GM10266 (cell line): ENCODE data around the gene DUSP7.

ENCODE experiments used
- DNase-seq: peaks from one replicate; pipeline ENCODE4 v3.0.0; 2012; ENCODE audit errors: extremely low spot score
- TF ChIP-seq, protein P1 (sequence below): IDR thresholded peaks from 2 replicates; pipeline ENCODE4 v1.5.1; 2012; ENCODE audit warnings: mild to moderate bottlenecking, low read depth; ENCODE audit not compliant: control insufficient read depth, insufficient read depth; ENCODE audit errors: missing control alignments

The DUSP7 gene

DNA sequence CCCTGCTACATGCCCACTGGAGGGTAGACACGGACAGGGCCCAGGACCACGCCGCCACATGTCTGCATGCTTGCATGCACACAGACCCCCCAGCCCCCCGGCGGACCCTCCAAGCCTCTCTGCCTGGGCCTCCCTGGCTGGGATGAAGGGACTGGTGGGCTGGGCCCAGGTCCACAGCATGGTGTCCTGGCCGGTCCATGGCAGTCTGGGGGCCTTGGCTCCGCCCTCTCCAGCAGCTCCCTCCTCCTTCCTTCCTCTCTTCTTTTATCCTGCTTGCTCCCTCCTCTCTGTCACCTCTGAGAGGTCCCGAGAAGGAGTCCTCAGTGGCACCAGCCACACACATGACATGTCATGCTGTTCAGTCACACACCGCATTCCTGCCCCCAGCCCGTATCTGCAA is 24.5 kb downstream of the DUSP7 start:
- no peak for DNase-seq
- TF ChIP-seq, protein P1, sequence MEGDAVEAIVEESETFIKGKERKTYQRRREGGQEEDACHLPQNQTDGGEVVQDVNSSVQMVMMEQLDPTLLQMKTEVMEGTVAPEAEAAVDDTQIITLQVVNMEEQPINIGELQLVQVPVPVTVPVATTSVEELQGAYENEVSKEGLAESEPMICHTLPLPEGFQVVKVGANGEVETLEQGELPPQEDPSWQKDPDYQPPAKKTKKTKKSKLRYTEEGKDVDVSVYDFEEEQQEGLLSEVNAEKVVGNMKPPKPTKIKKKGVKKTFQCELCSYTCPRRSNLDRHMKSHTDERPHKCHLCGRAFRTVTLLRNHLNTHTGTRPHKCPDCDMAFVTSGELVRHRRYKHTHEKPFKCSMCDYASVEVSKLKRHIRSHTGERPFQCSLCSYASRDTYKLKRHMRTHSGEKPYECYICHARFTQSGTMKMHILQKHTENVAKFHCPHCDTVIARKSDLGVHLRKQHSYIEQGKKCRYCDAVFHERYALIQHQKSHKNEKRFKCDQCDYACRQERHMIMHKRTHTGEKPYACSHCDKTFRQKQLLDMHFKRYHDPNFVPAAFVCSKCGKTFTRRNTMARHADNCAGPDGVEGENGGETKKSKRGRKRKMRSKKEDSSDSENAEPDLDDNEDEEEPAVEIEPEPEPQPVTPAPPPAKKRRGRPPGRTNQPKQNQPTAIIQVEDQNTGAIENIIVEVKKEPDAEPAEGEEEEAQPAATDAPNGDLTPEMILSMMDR: no peak

- DNase-seq: no peak
- TF ChIP-seq, protein P1: no peak
Observed at GRCh38 chr3:52030714-52031310, 25.6 kb downstream of the DUSP7 start.

- no peak for DNase-seq
- TF ChIP-seq, protein P1: no peak
Observed at GRCh38 chr3:52029535-52029934, 26.8 kb downstream of the DUSP7 start.

DNA sequence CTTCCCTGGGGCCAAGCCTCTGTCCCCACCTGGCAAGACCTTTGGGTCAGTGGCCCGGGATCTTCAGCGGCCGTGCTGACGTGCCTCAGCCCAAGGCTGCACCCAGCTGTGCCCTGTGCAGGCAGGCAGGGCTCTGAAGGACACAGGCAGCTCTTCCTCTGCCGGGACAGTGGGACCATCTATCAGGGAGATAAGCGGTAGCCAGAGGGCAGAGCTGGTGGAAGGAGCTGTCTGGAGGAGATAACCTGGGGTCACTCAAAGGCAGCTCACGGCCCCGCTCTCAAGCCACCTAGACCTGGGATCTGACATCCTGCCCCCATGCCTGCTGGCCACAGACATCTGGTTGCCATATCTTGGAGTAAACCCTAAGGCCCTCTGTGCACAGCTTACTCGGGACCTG is 27.3 kb downstream of the DUSP7 start:
- TF ChIP-seq, protein P1: no peak
- DNase-seq: no peak

DNA sequence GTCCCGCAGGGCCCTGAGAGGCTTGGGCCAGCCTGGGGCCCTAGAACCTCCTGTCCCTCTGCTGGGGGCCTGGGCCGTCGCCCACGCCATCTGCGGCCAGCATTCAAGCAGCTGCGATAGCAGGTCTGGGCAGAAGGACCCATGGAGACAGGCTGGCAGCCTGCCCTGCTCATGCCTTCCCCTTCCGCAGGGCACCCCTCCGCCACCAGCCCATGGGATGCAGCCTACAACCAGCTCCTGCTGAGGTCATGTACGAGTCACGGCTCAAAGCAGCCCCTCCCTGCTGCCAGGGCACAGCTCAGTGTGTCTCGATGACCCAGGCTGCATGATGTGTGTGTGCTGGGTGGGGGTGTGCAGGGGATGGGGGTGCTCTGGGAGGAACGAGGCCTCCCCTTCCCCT is 27.8 kb downstream of the DUSP7 start:
- TF ChIP-seq, protein P1: no peak
- DNase-seq: no peak

DNA sequence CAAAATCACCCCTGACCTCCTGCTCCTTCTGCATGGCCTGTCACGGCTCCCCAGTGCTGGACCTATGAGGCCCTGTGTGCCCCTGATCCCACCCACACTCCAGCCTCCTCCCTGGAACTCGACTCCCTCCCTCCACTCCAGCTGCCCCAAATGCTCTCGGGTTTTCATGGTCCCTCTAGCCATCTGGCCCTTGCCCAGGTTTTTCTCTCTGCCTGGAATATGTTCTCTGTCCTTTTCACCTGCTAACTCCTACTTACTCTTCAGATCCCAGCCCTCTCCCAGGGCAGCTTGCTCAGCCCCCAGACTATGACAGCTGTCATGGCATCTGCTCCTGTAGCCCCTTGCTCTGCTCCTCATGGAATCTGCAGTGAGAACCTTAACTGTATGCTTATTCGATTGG is 30.3 kb downstream of the DUSP7 start:
- TF ChIP-seq, protein P1: no peak
- no peak for DNase-seq

GRCh38 chr3:52025453-52025852 is 30.9 kb downstream of the DUSP7 start:
- TF ChIP-seq, protein P1: no peak
- DNase-seq: no peak
